A549 (cell line): ENCODE data around the gene DHDDS. TPM values are rescaled to one million over a fixed set of nuclear protein-coding genes. Genes with fewer than 3 reads are reported as not detected.
A peak's percentile ranks its signal among the peaks of the same experiment; 100 is the strongest.

Source experiments
- ATAC-seq, 2 experiments: fragments of 200-7000 bp in 1 of 2; fragments of >200 bp in 1 of 2; cut with Nextera tagmentation in 1 of 2; cut with Tn5 transposase in 1 of 2; 3 replicates each; pipeline versions ENCODE4 v1.8.0 to v1.9.1; 2018 to 2020; ENCODE audit warnings: mild to moderate bottlenecking in 1 of 2, moderate library complexity in 1 of 2
- CTCF ChIA-PET: fragments of 300-600 bp; sonication (Branson Sonifier 250); formaldehyde crosslinking; extraction: SDS; loops from one replicate; lab custom pipeline; 2021; ENCODE audit warnings: antibody characterized with exemption, inconsistent platforms; lab: Yijun Ruan, JAX
- POLR2A ChIA-PET: fragments of 350-600 bp; formaldehyde crosslinking; extraction: SDS; loops from one replicate; lab custom pipeline; 2021; ENCODE audit warnings: antibody characterized with exemption, inconsistent platforms; lab: Yijun Ruan, JAX
- DNase-seq, 2 experiments: peaks; one replicate each; pipeline versions ENCODE4 v3.0.0 to v3.0.0-alpha.2; 2011 to 2016; ENCODE audit warnings: low read depth in 1 of 2, low spot score in 1 of 2
- FAIRE-seq: peaks from 2 replicates; lab custom pipeline; 2011; peaks lifted over from hg19 to GRCh38; lab: Jason Lieb, UNC
- H3K27ac ChIP-seq, 2 experiments: fragments of >200 bp; sonication (Bioruptor Twin); formaldehyde crosslinking; 3 replicates each; pipeline ENCODE4 v1.5.1; 2016 to 2017
- H3K4me1 ChIP-seq: fragments of >200 bp; sonication (Bioruptor Twin); formaldehyde crosslinking; 3 replicates; pipeline ENCODE4 v1.6.1; 2016
- H3K4me2 ChIP-seq: fragments of >200 bp; sonication (Bioruptor Twin); formaldehyde crosslinking; 3 replicates; pipeline ENCODE4 v1.6.1; 2016
- H3K4me3 ChIP-seq: fragments of >200 bp; sonication (Bioruptor Twin); formaldehyde crosslinking; 3 replicates; pipeline ENCODE4 v1.5.1; 2016
- H3K9me3 ChIP-seq: fragments of >200 bp; sonication (Bioruptor Twin); formaldehyde crosslinking; 3 replicates; pipeline ENCODE4 v1.6.1; 2016
- BHLHE40 ChIP-seq: IDR thresholded peaks from 2 replicates; pipeline ENCODE4 v1.6.1; 2012; ENCODE audit warnings: low read depth, low read length, inconsistent platforms
- CBX8 ChIP-seq: fragments of 200-600 bp; sonication (generic); IDR thresholded peaks from 2 replicates; pipeline ENCODE4 v1.6.1; 2016
- CHD4 ChIP-seq: fragments of 200-600 bp; sonication (generic); IDR thresholded peaks from 2 replicates; pipeline ENCODE4 v1.6.1; 2016; ENCODE audit warnings: antibody characterized with exemption, mild to moderate bottlenecking, borderline replicate concordance
- EP300 ChIP-seq, 2 experiments: fragments of >200 bp; sonication (Bioruptor Twin); formaldehyde crosslinking; IDR thresholded peaks; 2 replicates in 1 of 2; 3 replicates in 1 of 2; pipeline ENCODE4 v1.6.1; 2016 to 2017
- ESRRA ChIP-seq: fragments of 150-350 bp; IDR thresholded peaks from 2 replicates; pipeline ENCODE4 v1.6.1; 2014; ENCODE audit warnings: mild to moderate bottlenecking, low read length, borderline replicate concordance
- HDAC2 ChIP-seq: fragments of 200-600 bp; sonication (generic); IDR thresholded peaks from 2 replicates; pipeline ENCODE4 v1.6.1; 2016
- HEYL ChIP-seq: fragments of 250-450 bp; sonication (Bioruptor Pico); IDR thresholded peaks from 2 replicates; pipeline ENCODE4 v1.8.0; 2021; ENCODE audit warnings: mild to moderate bottlenecking, moderate library complexity
- HOXA7 ChIP-seq: fragments of 250-450 bp; sonication (Bioruptor Pico); IDR thresholded peaks from 2 replicates; pipeline ENCODE4 v1.5.0; 2020; ENCODE audit warnings: mild to moderate bottlenecking, moderate library complexity
- HOXB13 ChIP-seq: fragments of 250-450 bp; sonication (Bioruptor Pico); IDR thresholded peaks from 2 replicates; pipeline ENCODE4 v1.5.0; 2020; ENCODE audit warnings: low read depth, mild to moderate bottlenecking, moderate library complexity
- HOXB5 ChIP-seq: fragments of 250-450 bp; sonication (Bioruptor Pico); IDR thresholded peaks from 2 replicates; pipeline ENCODE4 v1.5.0; 2020; ENCODE audit warnings: mild to moderate bottlenecking, moderate library complexity
- MAZ ChIP-seq: fragments of 150-350 bp; IDR thresholded peaks from 2 replicates; pipeline ENCODE4 v1.6.1; 2014; ENCODE audit warnings: antibody characterized with exemption, low read depth, low read length, borderline replicate concordance
- NPAS2 ChIP-seq: fragments of 250-450 bp; sonication (Bioruptor Pico); IDR thresholded peaks from 2 replicates; pipeline ENCODE4 v1.8.0; 2022; ENCODE audit warnings: mild to moderate bottlenecking, moderate library complexity, borderline replicate concordance
- RAD21 ChIP-seq, 2 experiments: fragments of >200 bp in 1 of 2; sonication (Bioruptor Twin) in 1 of 2; formaldehyde crosslinking in 1 of 2; IDR thresholded peaks in 1 of 2; conservative IDR thresholded peaks in 1 of 2; 2 replicates in 1 of 2; 3 replicates in 1 of 2; pipeline ENCODE4 v1.6.1; 2012 to 2018; ENCODE audit warnings: inconsistent platforms in 1 of 2
- RARB ChIP-seq: fragments of 250-450 bp; sonication (Bioruptor Pico); IDR thresholded peaks from 2 replicates; pipeline ENCODE4 v1.8.0; 2021; ENCODE audit warnings: mild to moderate bottlenecking, moderate library complexity
- RCOR1 ChIP-seq: fragments of 150-350 bp; IDR thresholded peaks from 2 replicates; pipeline ENCODE4 v1.6.1; 2014; ENCODE audit warnings: antibody characterized with exemption, low read length, low read depth
- RNF2 ChIP-seq: fragments of 200-600 bp; sonication (generic); IDR thresholded peaks from 2 replicates; pipeline ENCODE4 v1.6.1; 2016; ENCODE audit warnings: low read depth, mild to moderate bottlenecking, antibody characterized with exemption, moderate library complexity, borderline replicate concordance
- SMC3 ChIP-seq: fragments of >200 bp; sonication (Bioruptor Twin); formaldehyde crosslinking; IDR thresholded peaks from 3 replicates; pipeline ENCODE4 v1.6.1; 2018; ENCODE audit warnings: inconsistent platforms
- SREBF2 ChIP-seq: fragments of 450-650 bp; IDR thresholded peaks from 2 replicates; pipeline ENCODE4 v1.6.1; 2014; ENCODE audit warnings: mild to moderate bottlenecking, moderate library complexity
- TFCP2L1 ChIP-seq: fragments of 250-450 bp; sonication (Bioruptor Pico); IDR thresholded peaks from 2 replicates; pipeline ENCODE4 v1.5.0; 2021; ENCODE audit warnings: mild to moderate bottlenecking
- TP53 ChIP-seq: fragments of 250-450 bp; sonication (Bioruptor Pico); IDR thresholded peaks from 2 replicates; pipeline ENCODE4 v1.5.0; 2021; ENCODE audit warnings: mild to moderate bottlenecking, moderate library complexity
- ZSCAN20 ChIP-seq: fragments of 250-450 bp; sonication (Bioruptor Pico); IDR thresholded peaks from 2 replicates; pipeline ENCODE4 v1.8.0; 2022; ENCODE audit warnings: mild to moderate bottlenecking, moderate library complexity
- WGBS: methylation state at CpG from one replicate; pipeline ENCODE4 v1.1.6; 2017; ENCODE audit errors: missing lambda C conversion rate; 5-methylcytosine and 5-hydroxymethylcytosine counted together
- polyA plus RNA-seq, 4 experiments: library from polyadenylated mRNA; depleted of rRNA in 3 of 4; stranded (reverse); fragments of >200 nt; fragmentation: RNase III in 1 of 4; extraction: RNeasy Plus Mini Kit Qiagen cat#74134 plus additional on column Dnase treatment in 1 of 4; gene quantifications; 2 replicates in 3 of 4; 3 replicates in 1 of 4; pipeline ENCODE4 v1.2.3, GENCODE V29; 2011 to 2017
- TF ChIP-seq, protein P1 (sequence below): fragments of >200 bp; sonication (Bioruptor Twin); formaldehyde crosslinking; IDR thresholded peaks from 2 replicates; pipeline ENCODE4 v1.6.1; 2016
- TF ChIP-seq, protein P2 (sequence below): IDR thresholded peaks from 2 replicates; pipeline ENCODE4 v1.6.1; 2012
- TF ChIP-seq, protein P3 (sequence below): fragments of 250-450 bp; sonication (Bioruptor Pico); IDR thresholded peaks from 2 replicates; pipeline ENCODE4 v1.5.0; 2021; ENCODE audit warnings: mild to moderate bottlenecking, moderate library complexity, borderline replicate concordance
- TF ChIP-seq, protein P4 (sequence below): IDR thresholded peaks from 2 replicates; pipeline ENCODE4 v1.6.1; 2012; ENCODE audit warnings: low read depth, borderline replicate concordance
- TF ChIP-seq, protein P5 (sequence below): fragments of 250-450 bp; sonication (Bioruptor Pico); IDR thresholded peaks from 2 replicates; pipeline ENCODE4 v1.5.0; 2020; ENCODE audit warnings: low read depth, mild to moderate bottlenecking, moderate library complexity

Gene DHDDS
- polyA plus RNA-seq, 2 of the 4 experiments (the other 2 are of a cell fraction) = 26.0 to 27.3 TPM

DNA sequence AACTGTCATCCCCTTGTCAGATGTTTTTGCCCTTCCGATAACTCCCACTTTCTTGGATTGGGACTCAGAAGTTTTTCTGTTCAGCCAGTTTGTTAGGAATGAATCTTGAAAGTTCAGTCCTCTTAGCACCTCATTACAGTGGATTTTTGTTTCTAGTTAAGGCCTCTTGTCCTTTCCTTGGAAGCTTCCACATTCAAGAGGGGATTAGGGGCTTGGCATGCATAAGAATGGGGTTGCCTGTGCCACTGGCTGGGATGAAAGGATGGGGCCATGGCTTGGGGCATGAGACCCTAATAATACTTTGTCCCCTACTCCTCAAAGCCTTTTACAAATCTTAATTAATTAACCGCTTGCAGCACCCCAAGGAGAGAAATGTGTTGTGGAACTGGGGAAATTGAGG lies 2.4 kb upstream of the DHDDS start:
- ChIA-PET POLR2A (no interaction called here), CTCF (interaction anchor here (0.9 to 2.7 kb wide), 2 partner anchors 13 to 273 kb away, joined by 3 to 10 read pairs; no protein-coding TSS in a partner anchor)
- Histone ChIP-seq H3K4me2 (no peak overlapping the region), H3K4me3 (no peak overlapping the region)
- ATAC-seq = no peak
- TF ChIP-seq ESRRA = no peak
- TF ChIP-seq ZSCAN20 (CRISPR knock-in tag) = no peak
- TF ChIP-seq, protein P1, sequence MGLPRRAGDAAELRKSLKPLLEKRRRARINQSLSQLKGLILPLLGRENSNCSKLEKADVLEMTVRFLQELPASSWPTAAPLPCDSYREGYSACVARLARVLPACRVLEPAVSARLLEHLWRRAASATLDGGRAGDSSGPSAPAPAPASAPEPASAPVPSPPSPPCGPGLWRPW = no peak
- TF ChIP-seq HEYL (CRISPR knock-in tag) = no peak
- TF ChIP-seq MAZ = no peak
- TF ChIP-seq BHLHE40 = no peak
- TF ChIP-seq, protein P2, sequence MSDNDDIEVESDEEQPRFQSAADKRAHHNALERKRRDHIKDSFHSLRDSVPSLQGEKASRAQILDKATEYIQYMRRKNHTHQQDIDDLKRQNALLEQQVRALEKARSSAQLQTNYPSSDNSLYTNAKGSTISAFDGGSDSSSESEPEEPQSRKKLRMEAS = no peak
- TF ChIP-seq CBX8 = no peak
- TF ChIP-seq SMC3 = no peak
- no peak for TF ChIP-seq RCOR1
- no peak for TF ChIP-seq CHD4
- TF ChIP-seq, all 56 proteins: peak for 0
- 98% methylated on average over 2 of the region's 2 CpGs for WGBS
- Histone ChIP-seq H3K4me1 (peaks cover 9% of the 10 kb centered on the region; the same call in 1 of the 3 replicates), H3K9me3 (no peaks in the 10 kb centered on the region), H3K27ac (no peak overlapping the region)
- no peak for DNase-seq
- FAIRE-seq = no peak

DNA sequence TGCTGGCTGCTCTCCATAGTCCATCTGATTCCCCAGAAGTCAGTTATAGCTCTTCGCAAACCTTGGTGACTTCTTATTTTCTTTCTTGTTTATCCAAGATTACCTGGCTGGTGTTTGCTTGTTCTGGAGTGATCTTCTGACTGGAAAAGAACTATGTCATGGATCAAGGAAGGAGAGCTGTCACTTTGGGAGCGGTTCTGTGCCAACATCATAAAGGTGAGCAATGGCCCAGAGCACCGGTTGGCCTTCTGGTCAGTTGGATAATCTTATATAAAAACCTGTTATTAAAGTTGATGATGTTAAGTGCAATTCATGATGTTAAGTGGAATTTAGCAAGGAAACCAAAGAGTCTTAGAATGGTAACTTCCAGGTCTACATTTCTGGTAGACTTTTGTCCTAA lies 672 bp downstream of the DHDDS start:
- Histone ChIP-seq H3K27ac (peak overlapping the region; percentile 79 to 80), H3K9me3 (no peaks in the 10 kb centered on the region), H3K4me2 (peak overlapping the region; percentile 75), H3K4me3 (peak overlapping the region; percentile 69), H3K4me1 (peaks cover 9% of the 10 kb centered on the region; the same call in 1 of the 3 replicates)
- WGBS = 8% methylated on average over 3 of the region's 3 CpGs
- TF ChIP-seq TP53 (CRISPR knock-in tag) = no peak
- no peak for TF ChIP-seq SREBF2
- TF ChIP-seq HOXB13 (CRISPR knock-in tag) = no peak
- no peak for TF ChIP-seq ESRRA
- TF ChIP-seq HOXB5 = no peak
- TF ChIP-seq EP300 (IDR thresholded peaks at IDR 0.05) = no peak
- TF ChIP-seq RARB (CRISPR knock-in tag) = no peak
- TF ChIP-seq, protein P3, sequence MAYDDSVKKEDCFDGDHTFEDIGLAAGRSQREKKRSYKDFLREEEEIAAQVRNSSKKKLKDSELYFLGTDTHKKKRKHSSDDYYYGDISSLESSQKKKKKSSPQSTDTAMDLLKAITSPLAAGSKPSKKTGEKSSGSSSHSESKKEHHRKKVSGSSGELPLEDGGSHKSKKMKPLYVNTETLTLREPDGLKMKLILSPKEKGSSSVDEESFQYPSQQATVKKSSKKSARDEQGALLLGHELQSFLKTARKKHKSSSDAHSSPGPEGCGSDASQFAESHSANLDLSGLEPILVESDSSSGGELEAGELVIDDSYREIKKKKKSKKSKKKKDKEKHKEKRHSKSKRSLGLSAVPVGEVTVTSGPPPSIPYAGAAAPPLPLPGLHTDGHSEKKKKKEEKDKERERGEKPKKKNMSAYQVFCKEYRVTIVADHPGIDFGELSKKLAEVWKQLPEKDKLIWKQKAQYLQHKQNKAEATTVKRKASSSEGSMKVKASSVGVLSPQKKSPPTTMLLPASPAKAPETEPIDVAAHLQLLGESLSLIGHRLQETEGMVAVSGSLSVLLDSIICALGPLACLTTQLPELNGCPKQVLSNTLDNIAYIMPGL (CRISPR knock-in tag) = no peak
- no peak for TF ChIP-seq RNF2
- no peak for TF ChIP-seq SMC3
- no peak for TF ChIP-seq HOXA7 (CRISPR knock-in tag)
- TF ChIP-seq, protein P4, sequence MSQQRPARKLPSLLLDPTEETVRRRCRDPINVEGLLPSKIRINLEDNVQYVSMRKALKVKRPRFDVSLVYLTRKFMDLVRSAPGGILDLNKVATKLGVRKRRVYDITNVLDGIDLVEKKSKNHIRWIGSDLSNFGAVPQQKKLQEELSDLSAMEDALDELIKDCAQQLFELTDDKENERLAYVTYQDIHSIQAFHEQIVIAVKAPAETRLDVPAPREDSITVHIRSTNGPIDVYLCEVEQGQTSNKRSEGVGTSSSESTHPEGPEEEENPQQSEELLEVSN = no peak
- no peak for TF ChIP-seq NPAS2 (CRISPR knock-in tag)
- no peak for TF ChIP-seq HDAC2
- TF ChIP-seq, protein P5, sequence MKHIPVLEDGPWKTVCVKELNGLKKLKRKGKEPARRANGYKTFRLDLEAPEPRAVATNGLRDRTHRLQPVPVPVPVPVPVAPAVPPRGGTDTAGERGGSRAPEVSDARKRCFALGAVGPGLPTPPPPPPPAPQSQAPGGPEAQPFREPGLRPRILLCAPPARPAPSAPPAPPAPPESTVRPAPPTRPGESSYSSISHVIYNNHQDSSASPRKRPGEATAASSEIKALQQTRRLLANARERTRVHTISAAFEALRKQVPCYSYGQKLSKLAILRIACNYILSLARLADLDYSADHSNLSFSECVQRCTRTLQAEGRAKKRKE (CRISPR knock-in tag) = no peak
- TF ChIP-seq RAD21 (conservative IDR thresholded peaks at IDR 0.05 in 1 of 2, IDR thresholded peaks at IDR 0.05 in 1 of 2) = no peak
- no peak for TF ChIP-seq TFCP2L1
- no peak for TF ChIP-seq RCOR1
- ChIA-PET POLR2A (interaction anchor here (1.1 to 1.4 kb wide), 5 partner anchors 12 to 263 kb away, joined by 3 to 18 read pairs (median 4); partner anchors contain the start of genes HMGN2 and ZNF593), CTCF (interaction anchor here (0.6 to 2.0 kb wide), 6 partner anchors 16 to 263 kb away, joined by 3 to 8 read pairs (median 4); partner anchors contain the start of gene ZNF593)
- FAIRE-seq = no peak
- ATAC-seq = no peak
- no peak for DNase-seq
